Right lobe of liver (tissue), 6 donors: ENCODE results near the gene COLEC12. TPM values are rescaled to one million over a fixed set of nuclear protein-coding genes. Genes with fewer than 3 reads are reported as not detected.

Experiments used
- ATAC-seq, 4 donors: fragments of 200-7000 bp; cut with Tn5 transposase; one replicate each; pipeline ENCODE4 v1.9.1; 2020; ENCODE audit warnings: mild to moderate bottlenecking in 4 of 4, moderate library complexity in 4 of 4
- DNase-seq, 3 donors: peaks; one replicate each; pipeline ENCODE4 v3.0.0-alpha.2; 2020
- H3K27ac ChIP-seq, 3 donors: fragments of 200-600 bp; one replicate each; pipeline ENCODE4 v1.8.0; 2022
- H3K27me3 ChIP-seq, 2 donors: fragments of 200-600 bp; one replicate each; pipeline ENCODE4 v1.8.0; 2022
- H3K36me3 ChIP-seq, 4 donors: fragments of 200-600 bp; sonication (generic) in 1 of 4; one replicate each; pipeline versions ENCODE4 v1.5.1 to v1.8.0; 2017 to 2022; ENCODE audit warnings: control low read depth in 1 of 4
- H3K4me1 ChIP-seq, 4 donors: fragments of 200-600 bp; sonication (generic) in 1 of 4; one replicate each; pipeline versions ENCODE4 v1.5.1 to v1.8.0; 2017 to 2022; ENCODE audit warnings: control low read depth in 1 of 4
- H3K4me3 ChIP-seq, 3 donors: fragments of 200-600 bp; one replicate each; pipeline ENCODE4 v1.8.0; 2022
- H3K9me3 ChIP-seq, 4 donors: fragments of 200-600 bp; sonication (generic) in 1 of 4; one replicate each; pipeline versions ENCODE4 v1.5.1 to v1.8.0; 2017 to 2022; ENCODE audit warnings: control low read depth in 1 of 4
- POLR2A ChIP-seq: fragments of 450-650 bp; IDR thresholded peaks from one replicate; pipeline ENCODE4 v1.6.1; 2017; ENCODE audit warnings: antibody characterized with exemption, mild to moderate bottlenecking
- WGBS: methylation state at CpG from one replicate; pipeline ENCODE4 v1.1.6; 2018; ENCODE audit warnings: low coverage, low lambda C conversion rate; ENCODE audit not compliant: insufficient coverage; ENCODE audit errors: missing lambda C conversion rate; 5-methylcytosine and 5-hydroxymethylcytosine counted together
- intact Hi-C, 2 donors: fragments of 100-400 bp; cut with DNase I; formaldehyde crosslinking; loops; one replicate each; pipeline versions ENCODE4 v1.11.2 to v1.14.1; 2022
- total RNA-seq, 6 experiments: library from RNA; depleted of rRNA in 2 of 6; stranded (reverse); fragments of >200 nt in 2 of 6; fragmentation: NEBNext Ultra II Directional in 3 of 6; extraction: Animal tissue kit (Norgen Biotek cat#: 25700) in 3 of 6; gene quantifications; one replicate each; pipeline versions ENCODE4 v1.1.0 to v1.2.4, GENCODE V29; 2016 to 2023
- TF ChIP-seq, protein P1 (sequence below), 4 donors: fragments of 200-600 bp in 3 of 4; fragments of 450-650 bp in 1 of 4; IDR thresholded peaks; one replicate each; pipeline versions ENCODE4 v1.5.1 to v1.8.0; 2016 to 2022; ENCODE audit warnings: antibody characterized with exemption in 4 of 4, mild to moderate bottlenecking in 2 of 4
- donor health status: DM: no; HTN: yes; CAD: no.
- donor health status: DM: no; HTN: no; CAD: no.
- donor health status: DM: no; HTN: no; CAD: no.
- donor health status: DM: no; HTN: yes; CAD: no.
- donor health status: DM: no; HTN: yes; CAD: no.

The COLEC12 gene
- total RNA-seq, 6 experiments from 2014 or later = 0.12 to 1.00 (median 0.37) TPM; not detected in 1

DNA sequence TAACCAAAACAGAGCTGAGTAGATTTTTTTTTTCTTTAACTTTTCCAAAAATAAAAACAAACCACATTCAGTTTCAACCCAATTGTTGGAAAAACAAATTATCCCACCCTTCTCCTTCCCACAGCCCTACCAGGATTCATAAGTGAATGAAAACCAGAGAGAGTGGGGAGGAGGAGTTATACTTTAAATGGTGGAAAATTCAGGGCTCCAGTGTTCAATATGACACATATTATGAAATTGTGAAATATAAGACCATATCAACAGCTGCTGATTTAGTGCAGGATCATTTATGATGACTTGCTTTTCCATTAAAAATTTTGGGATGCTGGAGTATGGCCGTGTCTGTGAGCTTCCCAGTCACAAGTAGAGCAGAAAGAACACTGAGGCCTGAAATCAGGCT is 26.7 kb downstream of the COLEC12 start:
- H3K9me3 ChIP-seq = no peaks in the 10 kb centered on the region
- no peaks in the 10 kb centered on the region for H3K36me3 ChIP-seq
- H3K4me1 ChIP-seq = no peaks in the 10 kb centered on the region
- no peak overlapping the region for H3K4me3 ChIP-seq
- ATAC-seq (no peak), DNase-seq (no peak)
- intact Hi-C loops = no loop called here
- no peak overlapping the region for H3K27ac ChIP-seq
- H3K27me3 ChIP-seq = no peaks in the 10 kb centered on the region
- TF ChIP-seq, protein P1, sequence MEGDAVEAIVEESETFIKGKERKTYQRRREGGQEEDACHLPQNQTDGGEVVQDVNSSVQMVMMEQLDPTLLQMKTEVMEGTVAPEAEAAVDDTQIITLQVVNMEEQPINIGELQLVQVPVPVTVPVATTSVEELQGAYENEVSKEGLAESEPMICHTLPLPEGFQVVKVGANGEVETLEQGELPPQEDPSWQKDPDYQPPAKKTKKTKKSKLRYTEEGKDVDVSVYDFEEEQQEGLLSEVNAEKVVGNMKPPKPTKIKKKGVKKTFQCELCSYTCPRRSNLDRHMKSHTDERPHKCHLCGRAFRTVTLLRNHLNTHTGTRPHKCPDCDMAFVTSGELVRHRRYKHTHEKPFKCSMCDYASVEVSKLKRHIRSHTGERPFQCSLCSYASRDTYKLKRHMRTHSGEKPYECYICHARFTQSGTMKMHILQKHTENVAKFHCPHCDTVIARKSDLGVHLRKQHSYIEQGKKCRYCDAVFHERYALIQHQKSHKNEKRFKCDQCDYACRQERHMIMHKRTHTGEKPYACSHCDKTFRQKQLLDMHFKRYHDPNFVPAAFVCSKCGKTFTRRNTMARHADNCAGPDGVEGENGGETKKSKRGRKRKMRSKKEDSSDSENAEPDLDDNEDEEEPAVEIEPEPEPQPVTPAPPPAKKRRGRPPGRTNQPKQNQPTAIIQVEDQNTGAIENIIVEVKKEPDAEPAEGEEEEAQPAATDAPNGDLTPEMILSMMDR (IDR thresholded peaks at IDR 0.05) = no peak
- TF ChIP-seq POLR2A = no peak
- WGBS = 75% methylated on average over 1 of the region's 1 CpG

DNA sequence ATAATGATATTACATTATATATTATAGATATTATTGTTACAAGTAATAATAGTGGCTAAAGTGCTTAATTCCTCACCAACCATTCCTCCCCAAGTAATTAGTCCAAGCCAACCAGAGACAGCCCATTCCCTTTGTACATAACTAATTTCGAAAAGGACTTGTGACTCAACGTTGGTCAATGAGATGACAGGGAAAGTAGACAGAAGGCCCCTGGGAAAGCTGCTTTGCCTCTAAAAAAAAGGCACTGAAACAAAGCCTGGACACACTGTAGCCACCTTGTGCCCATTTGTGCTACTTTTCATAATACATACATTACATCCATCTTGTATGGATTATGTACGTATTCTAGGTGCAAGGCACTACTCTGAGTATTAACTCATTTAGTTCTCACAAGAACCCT is 28.8 kb downstream of the COLEC12 start:
- DNase-seq = no peak
- H3K4me1 ChIP-seq = no peaks in the 10 kb centered on the region
- H3K36me3 ChIP-seq = no peaks in the 10 kb centered on the region
- no peaks in the 10 kb centered on the region for H3K27me3 ChIP-seq
- intact Hi-C loops = no loop called here
- no peak overlapping the region for H3K27ac ChIP-seq
- no peak for TF ChIP-seq POLR2A
- TF ChIP-seq, protein P1 (IDR thresholded peaks at IDR 0.05) = no peak
- no peak overlapping the region for H3K4me3 ChIP-seq
- 63% methylated on average over 3 of the region's 3 CpGs for WGBS
- ATAC-seq = no peak
- H3K9me3 ChIP-seq = no peaks in the 10 kb centered on the region

DNA sequence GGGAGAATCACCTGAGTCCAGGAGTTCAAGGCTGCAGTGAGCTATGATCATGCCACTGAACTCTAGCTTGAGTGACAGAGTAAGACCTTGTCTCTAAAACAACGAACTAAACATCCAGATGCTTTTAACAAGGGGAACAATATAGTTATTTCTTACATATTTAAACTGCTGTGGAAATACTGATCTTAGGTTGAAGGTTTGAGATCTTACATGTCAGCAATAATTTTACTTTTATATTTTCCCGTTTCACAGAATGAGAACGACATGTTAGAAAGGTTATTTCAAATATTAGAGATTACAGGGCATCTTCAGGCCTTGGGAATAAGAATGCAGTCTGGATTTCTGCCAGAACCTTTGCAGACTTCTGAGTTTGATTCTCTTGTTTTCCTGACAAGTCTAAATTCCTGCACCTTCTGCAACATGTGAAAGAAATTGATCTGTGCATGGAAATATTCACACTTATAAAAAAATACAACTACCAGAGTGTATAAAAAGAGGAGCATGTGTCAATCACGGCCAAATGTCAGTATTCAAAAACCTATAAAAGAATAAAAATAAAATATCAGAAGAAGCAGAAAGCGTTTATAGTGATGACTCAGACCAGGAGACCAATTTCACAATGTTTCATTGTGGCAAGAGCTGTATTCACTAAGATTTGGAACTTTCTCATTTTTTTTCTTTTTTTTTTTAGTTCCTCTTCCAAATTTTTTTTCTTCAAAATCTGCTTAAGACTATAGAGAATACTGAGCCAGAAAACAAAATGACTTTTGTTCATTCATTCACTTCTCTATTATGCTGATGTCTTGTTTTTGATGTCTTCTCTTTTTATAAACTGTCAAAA is 29.6 kb downstream of the COLEC12 start:
- TF ChIP-seq, protein P1 (IDR thresholded peaks at IDR 0.05) = no peak
- TF ChIP-seq POLR2A = no peak

DNA sequence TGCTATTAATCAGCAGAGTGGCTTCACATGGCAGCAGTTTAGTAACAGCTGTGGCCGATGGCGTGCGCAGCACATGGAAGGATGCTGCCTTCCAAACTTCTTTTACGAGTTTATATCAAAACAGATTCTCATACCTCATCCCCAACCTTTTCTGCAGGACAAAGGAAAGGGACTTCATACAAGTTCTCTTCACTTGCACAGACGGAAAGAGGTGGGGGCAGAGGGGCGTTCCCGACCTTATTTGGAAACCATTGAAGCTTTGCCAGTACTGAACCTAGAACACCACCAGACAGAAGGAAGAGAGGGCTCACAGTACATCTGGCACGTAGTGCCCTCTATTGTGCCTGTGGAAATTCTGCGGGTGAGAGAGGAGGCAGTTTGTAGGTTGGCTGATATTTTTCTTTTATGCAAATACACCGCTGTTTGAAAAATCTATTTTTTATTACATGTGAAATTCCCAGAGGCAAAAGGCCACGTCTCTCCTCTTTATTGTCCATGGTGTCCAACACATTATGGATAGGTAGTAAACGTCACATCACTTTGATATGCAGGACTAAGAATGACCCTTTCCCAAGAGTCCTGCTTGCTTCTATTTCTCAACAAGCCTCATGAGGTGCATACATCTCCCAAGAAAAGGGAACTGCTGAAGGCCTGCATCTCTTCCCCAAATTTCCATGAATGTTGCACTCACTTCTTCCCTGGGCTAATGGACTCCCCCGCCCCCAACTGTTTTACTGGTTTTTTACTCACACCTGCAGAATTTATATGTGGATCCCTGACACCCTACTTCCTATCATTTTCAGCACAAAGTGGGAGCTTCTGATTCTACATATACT is 31.3 kb downstream of the COLEC12 start:
- Histone ChIP-seq H3K4me3 (no peak overlapping the region), H3K4me1 (no peaks in the 10 kb centered on the region), H3K9me3 (no peaks in the 10 kb centered on the region), H3K27me3 (no peaks in the 10 kb centered on the region), H3K27ac (no peak overlapping the region), H3K36me3 (no peaks in the 10 kb centered on the region)
- no peak for DNase-seq
- WGBS = 63% methylated on average over 12 of the region's 13 CpGs
- intact Hi-C loops = no loop called here
- no peak for TF ChIP-seq POLR2A
- TF ChIP-seq, protein P1 (IDR thresholded peaks at IDR 0.05) = no peak
- peak in 1 of 4 donors; percentile 35 for ATAC-seq

More for the DNA sequence above, 29.6 kb downstream of the COLEC12 start:
- H3K27ac ChIP-seq = no peak overlapping the region
- intact Hi-C loops = no loop called here
- DNase-seq = no peak
- WGBS = 35% methylated on average over 5 of the region's 5 CpGs
- no peaks in the 10 kb centered on the region for H3K36me3 ChIP-seq
- no peak overlapping the region for H3K4me3 ChIP-seq
- no peaks in the 10 kb centered on the region for H3K27me3 ChIP-seq
- H3K4me1 ChIP-seq = no peaks in the 10 kb centered on the region
- no peaks in the 10 kb centered on the region for H3K9me3 ChIP-seq
- no peak for ATAC-seq
